Measurements from ENCODE around the gene EFNA4. TPM values are rescaled to one million over a fixed set of nuclear protein-coding genes. Genes with fewer than 3 reads are reported as not detected.

Gene EFNA4
- total and polyA plus RNA-seq, 9 of the 15 experiments (the other 6 are each of a cell fraction or from before 2014, with no cell fraction given) = 0.68 to 7.4 (median 6.1) TPM

DNA sequence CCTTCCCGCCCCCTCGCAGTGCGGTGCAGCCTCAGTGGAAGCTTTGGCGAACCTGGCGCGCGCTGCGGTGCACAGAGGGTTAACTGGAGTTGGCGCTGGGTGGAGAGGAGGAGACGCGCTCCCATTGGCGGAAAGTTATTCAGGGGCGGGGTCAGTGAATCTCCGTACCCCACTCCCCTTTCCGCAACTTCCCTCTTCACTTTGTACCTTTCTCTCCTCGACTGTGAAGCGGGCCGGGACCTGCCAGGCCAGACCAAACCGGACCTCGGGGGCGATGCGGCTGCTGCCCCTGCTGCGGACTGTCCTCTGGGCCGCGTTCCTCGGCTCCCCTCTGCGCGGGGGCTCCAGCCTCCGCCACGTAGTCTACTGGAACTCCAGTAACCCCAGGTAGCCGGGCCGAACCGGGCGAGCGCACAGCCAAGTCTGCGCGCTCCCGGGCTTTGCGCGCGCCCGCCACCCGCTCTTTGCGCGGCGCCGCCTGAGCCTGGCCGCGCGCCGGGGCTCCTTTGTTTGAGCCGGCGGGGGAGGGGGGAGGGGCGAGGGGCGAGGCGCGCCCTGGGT is at the start of gene EFNA4 (continued):
- TF ChIP-seq, protein P1, sequence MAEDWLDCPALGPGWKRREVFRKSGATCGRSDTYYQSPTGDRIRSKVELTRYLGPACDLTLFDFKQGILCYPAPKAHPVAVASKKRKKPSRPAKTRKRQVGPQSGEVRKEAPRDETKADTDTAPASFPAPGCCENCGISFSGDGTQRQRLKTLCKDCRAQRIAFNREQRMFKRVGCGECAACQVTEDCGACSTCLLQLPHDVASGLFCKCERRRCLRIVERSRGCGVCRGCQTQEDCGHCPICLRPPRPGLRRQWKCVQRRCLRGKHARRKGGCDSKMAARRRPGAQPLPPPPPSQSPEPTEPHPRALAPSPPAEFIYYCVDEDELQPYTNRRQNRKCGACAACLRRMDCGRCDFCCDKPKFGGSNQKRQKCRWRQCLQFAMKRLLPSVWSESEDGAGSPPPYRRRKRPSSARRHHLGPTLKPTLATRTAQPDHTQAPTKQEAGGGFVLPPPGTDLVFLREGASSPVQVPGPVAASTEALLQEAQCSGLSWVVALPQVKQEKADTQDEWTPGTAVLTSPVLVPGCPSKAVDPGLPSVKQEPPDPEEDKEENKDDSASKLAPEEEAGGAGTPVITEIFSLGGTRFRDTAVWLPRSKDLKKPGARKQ (CRISPR knock-in tag; IDR thresholded peaks at IDR 0.05) = no peak
- TF ChIP-seq MTA3 (IDR thresholded peaks at IDR 0.05; ENCODE audit: borderline replicate concordance) (peak; percentile 69; the same call in 1 of the 2 replicates), RBM39 (optimal IDR thresholded peaks at IDR 0.05; ENCODE audit: low read depth, low read length) (no peak), ZNF584 (CRISPR knock-in tag; IDR thresholded peaks at IDR 0.05; ENCODE audit: low read depth) (peak; percentile 79), ZSCAN29 (IDR thresholded peaks at IDR 0.05) (no peak), ZNF41 (CRISPR knock-in tag; conservative IDR thresholded peaks at IDR 0.05) (no peak), GABPB1 (CRISPR knock-in tag; IDR thresholded peaks at IDR 0.05) (0 out of 2 replicates have a peak, but pooled peaks have one; percentile 5)
- TF ChIP-seq, protein P2, sequence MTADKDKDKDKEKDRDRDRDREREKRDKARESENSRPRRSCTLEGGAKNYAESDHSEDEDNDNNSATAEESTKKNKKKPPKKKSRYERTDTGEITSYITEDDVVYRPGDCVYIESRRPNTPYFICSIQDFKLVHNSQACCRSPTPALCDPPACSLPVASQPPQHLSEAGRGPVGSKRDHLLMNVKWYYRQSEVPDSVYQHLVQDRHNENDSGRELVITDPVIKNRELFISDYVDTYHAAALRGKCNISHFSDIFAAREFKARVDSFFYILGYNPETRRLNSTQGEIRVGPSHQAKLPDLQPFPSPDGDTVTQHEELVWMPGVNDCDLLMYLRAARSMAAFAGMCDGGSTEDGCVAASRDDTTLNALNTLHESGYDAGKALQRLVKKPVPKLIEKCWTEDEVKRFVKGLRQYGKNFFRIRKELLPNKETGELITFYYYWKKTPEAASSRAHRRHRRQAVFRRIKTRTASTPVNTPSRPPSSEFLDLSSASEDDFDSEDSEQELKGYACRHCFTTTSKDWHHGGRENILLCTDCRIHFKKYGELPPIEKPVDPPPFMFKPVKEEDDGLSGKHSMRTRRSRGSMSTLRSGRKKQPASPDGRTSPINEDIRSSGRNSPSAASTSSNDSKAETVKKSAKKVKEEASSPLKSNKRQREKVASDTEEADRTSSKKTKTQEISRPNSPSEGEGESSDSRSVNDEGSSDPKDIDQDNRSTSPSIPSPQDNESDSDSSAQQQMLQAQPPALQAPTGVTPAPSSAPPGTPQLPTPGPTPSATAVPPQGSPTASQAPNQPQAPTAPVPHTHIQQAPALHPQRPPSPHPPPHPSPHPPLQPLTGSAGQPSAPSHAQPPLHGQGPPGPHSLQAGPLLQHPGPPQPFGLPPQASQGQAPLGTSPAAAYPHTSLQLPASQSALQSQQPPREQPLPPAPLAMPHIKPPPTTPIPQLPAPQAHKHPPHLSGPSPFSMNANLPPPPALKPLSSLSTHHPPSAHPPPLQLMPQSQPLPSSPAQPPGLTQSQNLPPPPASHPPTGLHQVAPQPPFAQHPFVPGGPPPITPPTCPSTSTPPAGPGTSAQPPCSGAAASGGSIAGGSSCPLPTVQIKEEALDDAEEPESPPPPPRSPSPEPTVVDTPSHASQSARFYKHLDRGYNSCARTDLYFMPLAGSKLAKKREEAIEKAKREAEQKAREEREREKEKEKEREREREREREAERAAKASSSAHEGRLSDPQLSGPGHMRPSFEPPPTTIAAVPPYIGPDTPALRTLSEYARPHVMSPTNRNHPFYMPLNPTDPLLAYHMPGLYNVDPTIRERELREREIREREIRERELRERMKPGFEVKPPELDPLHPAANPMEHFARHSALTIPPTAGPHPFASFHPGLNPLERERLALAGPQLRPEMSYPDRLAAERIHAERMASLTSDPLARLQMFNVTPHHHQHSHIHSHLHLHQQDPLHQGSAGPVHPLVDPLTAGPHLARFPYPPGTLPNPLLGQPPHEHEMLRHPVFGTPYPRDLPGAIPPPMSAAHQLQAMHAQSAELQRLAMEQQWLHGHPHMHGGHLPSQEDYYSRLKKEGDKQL (CRISPR knock-in tag; IDR thresholded peaks at IDR 0.05; ENCODE audit: borderline replicate concordance) = no peak
- TF ChIP-seq, protein P3, sequence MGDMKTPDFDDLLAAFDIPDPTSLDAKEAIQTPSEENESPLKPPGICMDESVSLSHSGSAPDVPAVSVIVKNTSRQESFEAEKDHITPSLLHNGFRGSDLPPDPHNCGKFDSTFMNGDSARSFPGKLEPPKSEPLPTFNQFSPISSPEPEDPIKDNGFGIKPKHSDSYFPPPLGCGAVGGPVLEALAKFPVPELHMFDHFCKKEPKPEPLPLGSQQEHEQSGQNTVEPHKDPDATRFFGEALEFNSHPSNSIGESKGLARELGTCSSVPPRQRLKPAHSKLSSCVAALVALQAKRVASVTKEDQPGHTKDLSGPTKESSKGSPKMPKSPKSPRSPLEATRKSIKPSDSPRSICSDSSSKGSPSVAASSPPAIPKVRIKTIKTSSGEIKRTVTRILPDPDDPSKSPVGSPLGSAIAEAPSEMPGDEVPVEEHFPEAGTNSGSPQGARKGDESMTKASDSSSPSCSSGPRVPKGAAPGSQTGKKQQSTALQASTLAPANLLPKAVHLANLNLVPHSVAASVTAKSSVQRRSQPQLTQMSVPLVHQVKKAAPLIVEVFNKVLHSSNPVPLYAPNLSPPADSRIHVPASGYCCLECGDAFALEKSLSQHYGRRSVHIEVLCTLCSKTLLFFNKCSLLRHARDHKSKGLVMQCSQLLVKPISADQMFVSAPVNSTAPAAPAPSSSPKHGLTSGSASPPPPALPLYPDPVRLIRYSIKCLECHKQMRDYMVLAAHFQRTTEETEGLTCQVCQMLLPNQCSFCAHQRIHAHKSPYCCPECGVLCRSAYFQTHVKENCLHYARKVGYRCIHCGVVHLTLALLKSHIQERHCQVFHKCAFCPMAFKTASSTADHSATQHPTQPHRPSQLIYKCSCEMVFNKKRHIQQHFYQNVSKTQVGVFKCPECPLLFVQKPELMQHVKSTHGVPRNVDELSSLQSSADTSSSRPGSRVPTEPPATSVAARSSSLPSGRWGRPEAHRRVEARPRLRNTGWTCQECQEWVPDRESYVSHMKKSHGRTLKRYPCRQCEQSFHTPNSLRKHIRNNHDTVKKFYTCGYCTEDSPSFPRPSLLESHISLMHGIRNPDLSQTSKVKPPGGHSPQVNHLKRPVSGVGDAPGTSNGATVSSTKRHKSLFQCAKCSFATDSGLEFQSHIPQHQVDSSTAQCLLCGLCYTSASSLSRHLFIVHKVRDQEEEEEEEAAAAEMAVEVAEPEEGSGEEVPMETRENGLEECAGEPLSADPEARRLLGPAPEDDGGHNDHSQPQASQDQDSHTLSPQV (IDR thresholded peaks at IDR 0.05) = no peak
- TF ChIP-seq, protein P4, sequence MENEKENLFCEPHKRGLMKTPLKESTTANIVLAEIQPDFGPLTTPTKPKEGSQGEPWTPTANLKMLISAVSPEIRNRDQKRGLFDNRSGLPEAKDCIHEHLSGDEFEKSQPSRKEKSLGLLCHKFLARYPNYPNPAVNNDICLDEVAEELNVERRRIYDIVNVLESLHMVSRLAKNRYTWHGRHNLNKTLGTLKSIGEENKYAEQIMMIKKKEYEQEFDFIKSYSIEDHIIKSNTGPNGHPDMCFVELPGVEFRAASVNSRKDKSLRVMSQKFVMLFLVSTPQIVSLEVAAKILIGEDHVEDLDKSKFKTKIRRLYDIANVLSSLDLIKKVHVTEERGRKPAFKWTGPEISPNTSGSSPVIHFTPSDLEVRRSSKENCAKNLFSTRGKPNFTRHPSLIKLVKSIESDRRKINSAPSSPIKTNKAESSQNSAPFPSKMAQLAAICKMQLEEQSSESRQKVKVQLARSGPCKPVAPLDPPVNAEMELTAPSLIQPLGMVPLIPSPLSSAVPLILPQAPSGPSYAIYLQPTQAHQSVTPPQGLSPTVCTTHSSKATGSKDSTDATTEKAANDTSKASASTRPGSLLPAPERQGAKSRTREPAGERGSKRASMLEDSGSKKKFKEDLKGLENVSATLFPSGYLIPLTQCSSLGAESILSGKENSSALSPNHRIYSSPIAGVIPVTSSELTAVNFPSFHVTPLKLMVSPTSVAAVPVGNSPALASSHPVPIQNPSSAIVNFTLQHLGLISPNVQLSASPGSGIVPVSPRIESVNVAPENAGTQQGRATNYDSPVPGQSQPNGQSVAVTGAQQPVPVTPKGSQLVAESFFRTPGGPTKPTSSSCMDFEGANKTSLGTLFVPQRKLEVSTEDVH (IDR thresholded peaks at IDR 0.05; ENCODE audit: low read depth, partially characterized antibody) = peak; percentile 69

Data from K562 (cell line).